Endodermal cell (in vitro differentiated cells): ENCODE results near the gene TLNRD1. TPM values are rescaled to one million over a fixed set of nuclear protein-coding genes. Genes with fewer than 3 reads are reported as not detected.

Experiments
- DNase-seq: peaks from one replicate; pipeline ENCODE4 v3.0.0-alpha.2; 2017
- H3K27ac ChIP-seq: 2 replicates; pipeline ENCODE4 v1.5.1; 2013; ENCODE audit warnings: mild to moderate bottlenecking, low read depth, low read length, moderate library complexity
- H3K27me3 ChIP-seq: 2 replicates; pipeline ENCODE4 v1.6.1; 2013; ENCODE audit warnings: mild to moderate bottlenecking, low read length, moderate library complexity; ENCODE audit not compliant: insufficient read depth, control insufficient read depth, poor library complexity, severe bottlenecking
- H3K36me3 ChIP-seq: 2 replicates; pipeline ENCODE4 v1.7.0; 2013; ENCODE audit warnings: mild to moderate bottlenecking, low read length, moderate library complexity; ENCODE audit not compliant: control insufficient read depth, insufficient read depth
- H3K4me1 ChIP-seq: one replicate; pipeline ENCODE4 v1.7.0; 2013; ENCODE audit warnings: low read length; ENCODE audit not compliant: control insufficient read depth, insufficient read depth
- H3K4me3 ChIP-seq: 2 replicates; pipeline ENCODE4 v1.5.1; 2013; ENCODE audit warnings: mild to moderate bottlenecking, low read length, moderate library complexity
- H3K9ac ChIP-seq: 2 replicates; pipeline ENCODE4 v1.6.1; 2013; ENCODE audit warnings: mild to moderate bottlenecking, low read length, moderate library complexity; ENCODE audit not compliant: poor library complexity, severe bottlenecking; ENCODE audit errors: extremely low read depth
- H3K9me3 ChIP-seq: 2 replicates; pipeline ENCODE4 v1.6.1; 2013; ENCODE audit warnings: mild to moderate bottlenecking, low read length, moderate library complexity; ENCODE audit not compliant: control insufficient read depth
- H3K27ac Mint-ChIP-seq: 2 replicates; pipeline ENCODE4 v1.8.0; 2020; ENCODE audit warnings: mixed read lengths
- H3K27me3 Mint-ChIP-seq: 2 replicates; pipeline ENCODE4 v1.8.0; 2021; ENCODE audit warnings: mild to moderate bottlenecking, mixed read lengths; ENCODE audit not compliant: insufficient read depth
- H3K36me3 Mint-ChIP-seq: 2 replicates; pipeline ENCODE4 v1.8.0; 2020; ENCODE audit warnings: low read depth, mixed read lengths
- H3K4me1 Mint-ChIP-seq: 2 replicates; pipeline ENCODE4 v1.8.0; 2020; ENCODE audit warnings: mixed read lengths
- H3K4me3 Mint-ChIP-seq: 2 replicates; pipeline ENCODE4 v1.8.0; 2020; ENCODE audit warnings: mild to moderate bottlenecking, moderate library complexity, mixed read lengths
- H3K9me3 Mint-ChIP-seq: 2 replicates; pipeline ENCODE4 v1.8.0; 2020; ENCODE audit warnings: mild to moderate bottlenecking, mixed read lengths
- CTCF ChIP-seq: fragments of 200-600 bp; sonication (generic); conservative IDR thresholded peaks from 2 replicates; pipeline ENCODE4 v1.5.0; 2021; ENCODE audit warnings: antibody characterized with exemption, mild to moderate bottlenecking
- WGBS, 2 experiments: methylation state at CpG; one replicate each; pipeline versions ENCODE4 v1.1.5 to v1.1.7; 2013; ENCODE audit warnings: missing lambda C conversion rate in 2 of 2, mixed read lengths in 1 of 2; ENCODE audit not compliant: insufficient coverage in 1 of 2, insufficient read length in 1 of 2; 5-methylcytosine and 5-hydroxymethylcytosine counted together
- total RNA-seq, 2 donors: library from RNA; stranded (reverse); fragmentation: NEBNext Ultra II Directional in 1 of 2; extraction: Animal tissue kit (Norgen Biotek cat#: 25700) in 1 of 2; gene quantifications; 2 replicates in 1 of 2; 3 replicates in 1 of 2; pipeline ENCODE4 v1.2.1, GENCODE V29; 2021

TLNRD1 gene
- total RNA-seq, 2 donors from 2014 or later, result 25.1 to 28.2 TPM

- DNase-seq, result no peak
- Mint-ChIP-seq H3K9me3 (no peaks in the 10 kb centered on the region), H3K4me1 (peaks cover 27% of the 10 kb centered on the region), H3K27ac (peak overlapping the region; percentile 53), H3K36me3 (peaks cover 35% of the 10 kb centered on the region), H3K4me3 (no peak overlapping the region), H3K27me3 (no peaks in the 10 kb centered on the region)
- no peak for TF ChIP-seq CTCF
- no peak overlapping the region for H3K9ac ChIP-seq
- WGBS, 2 experiments, result 44 to 55% methylated on average over 1 to 2 of the region's 2 CpGs
- no peak overlapping the region for H3K27ac ChIP-seq
- H3K4me1 ChIP-seq, result peaks cover 13% of the 10 kb centered on the region
- no peaks in the 10 kb centered on the region for H3K9me3 ChIP-seq
- H3K4me3 ChIP-seq, result peak overlapping the region; percentile 11
- peaks cover 44% of the 10 kb centered on the region for H3K36me3 ChIP-seq
- no peaks in the 10 kb centered on the region for H3K27me3 ChIP-seq
Measured at GRCh38 chr15:80971143-80971542, 29.6 kb upstream of the TLNRD1 start.

GRCh38 chr15:80972276-80972675, 28.4 kb upstream of the TLNRD1 start:
- DNase-seq, result no peak
- Histone ChIP-seq H3K9me3 (no peaks in the 10 kb centered on the region), H3K4me1 (peaks cover 13% of the 10 kb centered on the region), H3K9ac (no peak overlapping the region), H3K27ac (no peak overlapping the region), H3K4me3 (no peak overlapping the region), H3K36me3 (peaks cover 43% of the 10 kb centered on the region), H3K27me3 (no peaks in the 10 kb centered on the region)
- Mint-ChIP-seq H3K9me3 (no peaks in the 10 kb centered on the region), H3K27me3 (no peaks in the 10 kb centered on the region), H3K36me3 (peaks cover 42% of the 10 kb centered on the region), H3K27ac (no peak overlapping the region), H3K4me1 (peaks cover 33% of the 10 kb centered on the region), H3K4me3 (no peak overlapping the region)
- TF ChIP-seq CTCF, result no peak
- 98 to 100% methylated on average over 3 of the region's 3 CpGs for WGBS, 2 experiments

GRCh38 chr15:80974914-80975313, 25.8 kb upstream of the TLNRD1 start:
- Mint-ChIP-seq H3K27me3 (no peaks in the 10 kb centered on the region), H3K9me3 (no peaks in the 10 kb centered on the region), H3K36me3 (peaks cover 42% of the 10 kb centered on the region), H3K4me1 (peaks cover 41% of the 10 kb centered on the region), H3K27ac (no peak overlapping the region), H3K4me3 (no peak overlapping the region)
- Histone ChIP-seq H3K36me3 (peaks cover 51% of the 10 kb centered on the region), H3K9me3 (no peaks in the 10 kb centered on the region), H3K9ac (no peak overlapping the region), H3K4me3 (no peak overlapping the region), H3K4me1 (peaks cover 5% of the 10 kb centered on the region), H3K27me3 (no peaks in the 10 kb centered on the region), H3K27ac (no peak overlapping the region)
- 94 to 100% methylated on average over 1 to 4 of the region's 4 CpGs for WGBS, 2 experiments
- no peak for DNase-seq
- no peak for TF ChIP-seq CTCF
